ENCODE data around the gene VWA8.

VWA8 gene

GRCh38 chr13:41960637-41961465 is at the start of gene VWA8:
TSS of gene VWA8 (minus strand) at chr13:41961109. CDS start at chr13:41961015, 94 bp downstream.
- DNase-seq (ENCODE audit: low read depth in 2 of 2): peak; percentile 77

GRCh38 chr13:42009057-42009456 is 48.1 kb upstream of the VWA8 start:
- DNase-seq (ENCODE audit: low read depth in 2 of 2): no peak

GRCh38 chr13:42007844-42008243 is 46.9 kb upstream of the VWA8 start:
- no peak for DNase-seq (ENCODE audit: low read depth in 2 of 2)

- DNase-seq (ENCODE audit: low read depth in 2 of 2): no peak
Measured at GRCh38 chr13:42002066-42002465, 41.2 kb upstream of the VWA8 start.

- no peak for DNase-seq (ENCODE audit: low read depth in 2 of 2)
Measured at GRCh38 chr13:42001580-42001979, 40.7 kb upstream of the VWA8 start.

GRCh38 chr13:42000846-42001245 is 39.9 kb upstream of the VWA8 start:
- DNase-seq (ENCODE audit: low read depth in 2 of 2): no peak

- DNase-seq (ENCODE audit: low read depth in 2 of 2): no peak
Measured at GRCh38 chr13:41997396-41997795, 36.5 kb upstream of the VWA8 start.

GRCh38 chr13:41995946-41996345 is 35.0 kb upstream of the VWA8 start:
- peak in 1 of 2 experiments; percentile 21 for DNase-seq (ENCODE audit: low read depth in 2 of 2)

GRCh38 chr13:41995336-41995735 is 34.4 kb upstream of the VWA8 start:
- DNase-seq (ENCODE audit: low read depth in 2 of 2): no peak

- no peak for DNase-seq (ENCODE audit: low read depth in 2 of 2)
Measured at GRCh38 chr13:41994696-41995095, 33.8 kb upstream of the VWA8 start.

GRCh38 chr13:41991936-41992335 is 31.0 kb upstream of the VWA8 start:
- no peak for DNase-seq (ENCODE audit: low read depth in 2 of 2)

GRCh38 chr13:41988244-41988643 is 27.3 kb upstream of the VWA8 start:
- DNase-seq (ENCODE audit: low read depth in 2 of 2): no peak

- DNase-seq (ENCODE audit: low read depth in 2 of 2): no peak
Measured at GRCh38 chr13:41985788-41986508, 25.0 kb upstream of the VWA8 start.

GRCh38 chr13:41981951-41982715 is 21.2 kb upstream of the VWA8 start:
- no peak for DNase-seq (ENCODE audit: low read depth in 2 of 2)

- DNase-seq (ENCODE audit: low read depth in 2 of 2): no peak
Measured at GRCh38 chr13:41978007-41978406, 17.1 kb upstream of the VWA8 start.

GRCh38 chr13:41976476-41976875 is 15.6 kb upstream of the VWA8 start:
- no peak for DNase-seq (ENCODE audit: low read depth in 2 of 2)

- DNase-seq (ENCODE audit: low read depth in 2 of 2): no peak
Measured at GRCh38 chr13:41974262-41974900, 13.5 kb upstream of the VWA8 start.

- no peak for DNase-seq (ENCODE audit: low read depth in 2 of 2)
Measured at GRCh38 chr13:41973247-41973741, 12.4 kb upstream of the VWA8 start.

- no peak for DNase-seq (ENCODE audit: low read depth in 2 of 2)
Measured at GRCh38 chr13:41971848-41972247, 10.9 kb upstream of the VWA8 start.

- no peak for DNase-seq (ENCODE audit: low read depth in 2 of 2)
Measured at GRCh38 chr13:41970918-41971317, 10.0 kb upstream of the VWA8 start.

- no peak for DNase-seq (ENCODE audit: low read depth in 2 of 2)
Measured at GRCh38 chr13:41970022-41970421, 9.1 kb upstream of the VWA8 start.

GRCh38 chr13:41969072-41969471 is 8.2 kb upstream of the VWA8 start:
- no peak for DNase-seq (ENCODE audit: low read depth in 2 of 2)

Measured in stimulated activated CD4-positive, alpha-beta T cell treated with anti-CD3 and anti-CD28 coated beads, Interleukin-12 subunit alpha, Interleukin-12 subunit beta, amount 100 ng/mL, for 24 hours (primary cell).